GM21529 (cell line): ENCODE data around the gene LCT.
"Not testable (repeated sequence)": the region's sequence is repeated elsewhere in the genome, so short reads cannot be mapped to it uniquely, and the experiment has no call there.

Experiments used
- ATAC-seq: cut with Tn5 transposase; IDR thresholded peaks from one replicate; pipeline ENCODE4 v1.9.1; 2021; ENCODE audit not compliant: unreplicated experiment

The LCT gene

GRCh38 chr2:135798275-135798705 is 38.7 kb downstream of the LCT start:
- ATAC-seq: no peak

GRCh38 chr2:135797497-135798274 is 39.3 kb downstream of the LCT start:
- ATAC-seq: peak; percentile 76

GRCh38 chr2:135796606-135797005 is 40.4 kb downstream of the LCT start:
- ATAC-seq: no peak

GRCh38 chr2:135795641-135796040 is 41.3 kb downstream of the LCT start:
- not testable (repeated sequence) for ATAC-seq

- ATAC-seq: no peak
Measured at GRCh38 chr2:135792401-135793150, 44.4 kb downstream of the LCT start.

GRCh38 chr2:135791418-135792190 is 45.4 kb downstream of the LCT start:
- no peak for ATAC-seq

- ATAC-seq: no peak
Measured at GRCh38 chr2:135790423-135790822, 46.6 kb downstream of the LCT start.

- no peak for ATAC-seq
Measured at GRCh38 chr2:135786823-135787222, 50.2 kb downstream of the LCT start.

GRCh38 chr2:135785032-135785431 is 52.0 kb downstream of the LCT start:
- ATAC-seq: no peak

- no peak for ATAC-seq
Measured at GRCh38 chr2:135783439-135783838, 53.5 kb downstream of the LCT start.

GRCh38 chr2:135782231-135782630 is 54.8 kb downstream of the LCT start:
- ATAC-seq: no peak

- ATAC-seq: no peak
Measured at GRCh38 chr2:135776367-135776766, 60.6 kb downstream of the LCT start.

- no peak for ATAC-seq
Measured at GRCh38 chr2:135775420-135775819, 61.6 kb downstream of the LCT start.

- no peak for ATAC-seq
Measured at GRCh38 chr2:135773917-135774316, 63.1 kb downstream of the LCT start.

- no peak for ATAC-seq
Measured at GRCh38 chr2:135773319-135773718, 63.7 kb downstream of the LCT start.

GRCh38 chr2:135768863-135769262 is 68.1 kb downstream of the LCT start:
- ATAC-seq: no peak

- ATAC-seq: no peak
Measured at GRCh38 chr2:135762530-135762929, 74.5 kb downstream of the LCT start.

- ATAC-seq: no peak
Measured at GRCh38 chr2:135762022-135762421, 75.0 kb downstream of the LCT start.

- ATAC-seq: no peak
Measured at GRCh38 chr2:135756692-135757091, 80.3 kb downstream of the LCT start.

GRCh38 chr2:135755573-135755972 is 81.4 kb downstream of the LCT start:
- ATAC-seq: no peak

GRCh38 chr2:135745545-135745944 is 91.4 kb downstream of the LCT start:
- ATAC-seq: no peak
